HepG2 (cell line): ENCODE results near the gene GLIS2. TPM values are rescaled to one million over a fixed set of nuclear protein-coding genes. Genes with fewer than 3 reads are reported as not detected.

Experiments
- ASH2L ChIP-seq: fragments of 300-600, 200-600 bp; sonication (generic); IDR thresholded peaks from 2 replicates; pipeline ENCODE4 v1.7.0; 2017; ENCODE audit warnings: low read depth, mild to moderate bottlenecking, moderate library complexity, mixed read lengths, low read length; ENCODE audit not compliant: insufficient read length
- CREM ChIP-seq, 2 experiments: sonication (generic) in 1 of 2; formaldehyde crosslinking in 1 of 2; IDR thresholded peaks; 2 replicates each; pipeline versions ENCODE4 v1.4.0 to v1.6.1; 2016 to 2020; ENCODE audit warnings: antibody characterized with exemption in 1 of 2, mild to moderate bottlenecking in 1 of 2, missing genetic modification reagents in 1 of 2
- FOXM1 ChIP-seq: sonication (generic); formaldehyde crosslinking; IDR thresholded peaks from 2 replicates; pipeline ENCODE4 v1.5.0; 2020; ENCODE audit warnings: missing genetic modification reagents
- HNRNPL ChIP-seq: fragments of 200-400 bp; formaldehyde crosslinking; IDR thresholded peaks from 2 replicates; pipeline ENCODE4 v1.6.1; 2017; ENCODE audit warnings: mild to moderate bottlenecking, low read depth, low read length
- KLF9 ChIP-seq: IDR thresholded peaks from 2 replicates; pipeline ENCODE4 v1.6.1; 2016; ENCODE audit warnings: low read depth
- MBD4 ChIP-seq: IDR thresholded peaks from 2 replicates; pipeline ENCODE4 v1.6.1; 2012; ENCODE audit warnings: low read length, inconsistent platforms, borderline replicate concordance
- NR2C2 ChIP-seq: sonication (generic); formaldehyde crosslinking; IDR thresholded peaks from 2 replicates; pipeline ENCODE4 v1.4.0; 2020; ENCODE audit warnings: missing genetic modification reagents, mild to moderate bottlenecking, moderate library complexity, borderline replicate concordance
- PLRG1 ChIP-seq: fragments of 450-650 bp; conservative IDR thresholded peaks from 2 replicates; pipeline ENCODE4 v1.6.1; 2016
- PTBP1 ChIP-seq: fragments of 200-400 bp; formaldehyde crosslinking; IDR thresholded peaks from 2 replicates; pipeline ENCODE4 v1.6.1; 2018; ENCODE audit warnings: low read length, low read depth; ENCODE audit not compliant: poor library complexity, severe bottlenecking
- RARA ChIP-seq: IDR thresholded peaks from 2 replicates; pipeline ENCODE4 v1.6.1; 2016; ENCODE audit warnings: missing genetic modification reagents, missing compliant biosample characterization
- RXRA ChIP-seq: sonication (generic); formaldehyde crosslinking; IDR thresholded peaks from 2 replicates; pipeline ENCODE4 v1.5.1; 2020; ENCODE audit warnings: missing genetic modification reagents
- RXRB ChIP-seq: IDR thresholded peaks from 2 replicates; pipeline ENCODE4 v1.6.1; 2016; ENCODE audit warnings: borderline replicate concordance, missing genetic modification reagents, missing compliant biosample characterization
- SALL2 ChIP-seq: sonication (generic); formaldehyde crosslinking; IDR thresholded peaks from 2 replicates; pipeline ENCODE4 v1.8.1; 2023; ENCODE audit warnings: mild to moderate bottlenecking, missing genetic modification reagents, inconsistent platforms
- TBL1XR1 ChIP-seq: fragments of 150-350 bp; IDR thresholded peaks from 2 replicates; pipeline ENCODE4 v1.6.1; 2014; ENCODE audit warnings: borderline replicate concordance, low read length; ENCODE audit not compliant: partially characterized antibody
- ZBTB7A ChIP-seq: sonication (generic); formaldehyde crosslinking; IDR thresholded peaks from 2 replicates; pipeline ENCODE4 v1.8.0; 2022; ENCODE audit warnings: mild to moderate bottlenecking, missing genetic modification reagents
- ZMAT3 ChIP-seq: sonication (generic); formaldehyde crosslinking; conservative IDR thresholded peaks from 2 replicates; pipeline ENCODE4 v1.7.0; 2021; ENCODE audit warnings: missing genetic modification reagents
- ZNF430 ChIP-seq: sonication (generic); formaldehyde crosslinking; IDR thresholded peaks from 2 replicates; pipeline ENCODE4 v1.9.0; 2021; ENCODE audit warnings: mild to moderate bottlenecking, missing genetic modification reagents
- ZNF44 ChIP-seq: sonication (generic); formaldehyde crosslinking; IDR thresholded peaks from 2 replicates; pipeline ENCODE4 v1.5.1; 2020; ENCODE audit warnings: mild to moderate bottlenecking, missing genetic modification reagents
- polyA plus RNA-seq, 8 experiments: library from polyadenylated mRNA; depleted of rRNA in 3 of 8; stranded (reverse) in 7 of 8; unstranded in 1 of 8; fragments of >200 nt; fragmentation: Illumina TruSeq in 4 of 8; extraction: Trizol in 4 of 8; gene quantifications; 2 replicates each; pipeline versions ENCODE4 v1.2.1 to v1.2.3, GENCODE V29; 2011 to 2016; ENCODE audit warnings: low read depth in 4 of 8, missing spikeins in 1 of 8, mixed read lengths in 1 of 8; ENCODE audit not compliant: insufficient read depth in 1 of 8
- total RNA-seq, 5 experiments: library from RNA; depleted of rRNA; stranded (reverse); fragments of >200 nt; fragmentation: Illumina TruSeq; extraction: Trizol; gene quantifications; 2 replicates each; pipeline ENCODE4 v1.2.3, GENCODE V29; 2016; ENCODE audit warnings: low read depth in 1 of 5
- TF ChIP-seq, protein P1 (sequence below): IDR thresholded peaks from 2 replicates; pipeline ENCODE4 v1.6.1; 2018; ENCODE audit warnings: missing genetic modification reagents, mild to moderate bottlenecking, missing compliant biosample characterization
- TF ChIP-seq, protein P2 (sequence below): sonication (generic); formaldehyde crosslinking; IDR thresholded peaks from 2 replicates; pipeline ENCODE4 v1.8.1; 2023; ENCODE audit warnings: mild to moderate bottlenecking, moderate library complexity, missing genetic modification reagents
- TF ChIP-seq, protein P3 (sequence below): sonication (generic); formaldehyde crosslinking; IDR thresholded peaks from 2 replicates; pipeline ENCODE4 v1.4.0; 2020; ENCODE audit warnings: low read depth, missing genetic modification reagents
- TF ChIP-seq, protein P4 (sequence below): sonication (generic); formaldehyde crosslinking; IDR thresholded peaks from 2 replicates; pipeline ENCODE4 v1.4.0; 2020; ENCODE audit warnings: mild to moderate bottlenecking, missing genetic modification reagents
- TF ChIP-seq, protein P5 (sequence below): sonication (generic); formaldehyde crosslinking; IDR thresholded peaks from 2 replicates; pipeline ENCODE4 v1.5.1; 2020; ENCODE audit warnings: missing genetic modification reagents, mild to moderate bottlenecking, borderline replicate concordance

Gene GLIS2
- total and polyA plus RNA-seq, 2 of the 13 experiments (the other 11 are each of a cell fraction or from before 2014, with no cell fraction given) = 0.28 to 0.29 TPM

DNA sequence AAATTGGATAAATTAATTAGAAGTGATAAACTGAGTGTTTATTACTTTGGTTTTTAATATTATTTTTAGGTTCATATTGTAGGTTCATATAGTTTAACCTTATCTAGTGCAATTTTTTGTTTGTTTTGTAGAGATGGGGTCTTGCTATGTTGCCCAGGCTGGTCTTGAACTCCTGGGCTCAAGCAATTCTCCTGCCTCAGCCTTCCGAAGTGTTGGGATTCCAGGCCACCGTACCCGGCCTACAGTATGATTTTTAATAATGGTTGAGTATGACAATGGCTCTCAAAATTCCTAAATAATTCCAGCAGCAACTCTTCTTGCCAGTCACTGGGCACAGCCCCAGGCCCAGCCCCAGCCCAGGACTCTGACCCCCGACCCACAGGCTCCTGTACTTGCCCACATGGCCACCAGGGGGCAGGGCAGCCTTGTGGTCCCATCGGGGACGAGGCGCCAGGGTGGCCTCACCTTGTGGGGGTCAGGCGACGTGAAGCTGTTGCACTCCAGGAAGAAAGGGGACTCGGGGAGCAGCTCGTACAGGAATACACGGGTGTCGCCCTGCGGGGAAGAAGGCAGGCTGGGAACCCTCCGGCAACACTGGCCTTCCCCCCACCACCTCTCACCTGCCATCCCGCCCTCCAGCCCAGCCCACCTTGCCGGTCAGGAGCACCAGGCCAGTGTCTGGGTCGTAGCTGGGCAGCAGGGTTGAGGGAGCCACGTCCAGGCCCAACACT lies 43.1 kb downstream of the GLIS2 start (continued):
- TF ChIP-seq, protein P1, sequence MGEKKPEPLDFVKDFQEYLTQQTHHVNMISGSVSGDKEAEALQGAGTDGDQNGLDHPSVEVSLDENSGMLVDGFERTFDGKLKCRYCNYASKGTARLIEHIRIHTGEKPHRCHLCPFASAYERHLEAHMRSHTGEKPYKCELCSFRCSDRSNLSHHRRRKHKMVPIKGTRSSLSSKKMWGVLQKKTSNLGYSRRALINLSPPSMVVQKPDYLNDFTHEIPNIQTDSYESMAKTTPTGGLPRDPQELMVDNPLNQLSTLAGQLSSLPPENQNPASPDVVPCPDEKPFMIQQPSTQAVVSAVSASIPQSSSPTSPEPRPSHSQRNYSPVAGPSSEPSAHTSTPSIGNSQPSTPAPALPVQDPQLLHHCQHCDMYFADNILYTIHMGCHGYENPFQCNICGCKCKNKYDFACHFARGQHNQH (CRISPR knock-in tag) = peak; percentile 51; the same call in 1 of the 2 replicates
- TF ChIP-seq, protein P2, sequence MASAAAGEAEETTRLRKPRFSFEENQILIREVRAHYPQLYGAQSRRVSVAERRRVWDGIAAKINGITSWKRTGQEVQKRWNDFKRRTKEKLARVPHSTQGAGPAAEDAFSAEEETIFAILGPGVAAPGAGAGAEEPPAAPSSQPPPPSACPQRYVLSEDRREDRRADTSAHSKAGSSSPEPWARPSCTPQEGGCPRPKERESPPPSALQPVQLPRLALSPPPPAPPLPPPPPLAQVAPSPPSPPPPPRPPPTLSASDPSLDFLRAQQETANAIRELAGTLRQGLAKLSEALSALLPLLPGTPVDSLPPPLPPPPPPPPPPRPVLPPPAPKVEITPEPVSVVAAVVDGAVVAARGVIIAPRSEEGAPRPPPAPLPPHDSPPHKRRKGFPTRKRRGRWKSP (CRISPR knock-in tag) = no peak
- no peak for TF ChIP-seq MBD4
- no peak for TF ChIP-seq ZBTB7A (CRISPR knock-in tag)
- TF ChIP-seq RXRA = peak; percentile 65
- 0 out of 2 replicates have a peak, but pooled peaks have one; percentile 45 for TF ChIP-seq ZMAT3
- no peak for TF ChIP-seq KLF9
- no peak for TF ChIP-seq ZNF430 (CRISPR knock-in tag)
- no peak for TF ChIP-seq NR2C2 (CRISPR knock-in tag)
- no peak for TF ChIP-seq ASH2L
- TF ChIP-seq PTBP1 = no peak
- no peak for TF ChIP-seq CREM (IDR thresholded peaks at IDR 0.05)
- no peak for TF ChIP-seq CREM (CRISPR knock-in tag; IDR thresholded peaks at IDR 0.05)
- no peak for TF ChIP-seq TBL1XR1
- peak; percentile 20; the same call in 1 of the 2 replicates for TF ChIP-seq RARA
- TF ChIP-seq, protein P3, sequence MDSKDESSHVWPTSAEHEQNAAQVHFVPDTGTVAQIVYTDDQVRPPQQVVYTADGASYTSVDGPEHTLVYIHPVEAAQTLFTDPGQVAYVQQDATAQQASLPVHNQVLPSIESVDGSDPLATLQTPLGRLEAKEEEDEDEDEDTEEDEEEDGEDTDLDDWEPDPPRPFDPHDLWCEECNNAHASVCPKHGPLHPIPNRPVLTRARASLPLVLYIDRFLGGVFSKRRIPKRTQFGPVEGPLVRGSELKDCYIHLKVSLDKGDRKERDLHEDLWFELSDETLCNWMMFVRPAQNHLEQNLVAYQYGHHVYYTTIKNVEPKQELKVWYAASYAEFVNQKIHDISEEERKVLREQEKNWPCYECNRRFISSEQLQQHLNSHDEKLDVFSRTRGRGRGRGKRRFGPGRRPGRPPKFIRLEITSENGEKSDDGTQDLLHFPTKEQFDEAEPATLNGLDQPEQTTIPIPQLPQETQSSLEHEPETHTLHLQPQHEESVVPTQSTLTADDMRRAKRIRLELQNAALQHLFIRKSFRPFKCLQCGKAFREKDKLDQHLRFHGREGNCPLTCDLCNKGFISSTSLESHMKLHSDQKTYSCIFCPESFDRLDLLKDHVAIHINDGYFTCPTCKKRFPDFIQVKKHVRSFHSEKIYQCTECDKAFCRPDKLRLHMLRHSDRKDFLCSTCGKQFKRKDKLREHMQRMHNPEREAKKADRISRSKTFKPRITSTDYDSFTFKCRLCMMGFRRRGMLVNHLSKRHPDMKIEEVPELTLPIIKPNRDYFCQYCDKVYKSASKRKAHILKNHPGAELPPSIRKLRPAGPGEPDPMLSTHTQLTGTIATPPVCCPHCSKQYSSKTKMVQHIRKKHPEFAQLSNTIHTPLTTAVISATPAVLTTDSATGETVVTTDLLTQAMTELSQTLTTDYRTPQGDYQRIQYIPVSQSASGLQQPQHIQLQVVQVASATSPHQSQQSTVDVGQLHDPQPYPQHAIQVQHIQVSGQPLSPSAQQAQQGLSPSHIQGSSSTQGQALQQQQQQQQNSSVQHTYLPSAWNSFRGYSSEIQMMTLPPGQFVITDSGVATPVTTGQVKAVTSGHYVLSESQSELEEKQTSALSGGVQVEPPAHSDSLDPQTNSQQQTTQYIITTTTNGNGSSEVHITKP (CRISPR knock-in tag) = no peak
- TF ChIP-seq RXRB (CRISPR knock-in tag) = peak; percentile 56; the same call in 1 of the 2 replicates
- no peak for TF ChIP-seq SALL2
- TF ChIP-seq FOXM1 (CRISPR knock-in tag) = no peak
- TF ChIP-seq PLRG1 = no peak
- TF ChIP-seq, protein P4, sequence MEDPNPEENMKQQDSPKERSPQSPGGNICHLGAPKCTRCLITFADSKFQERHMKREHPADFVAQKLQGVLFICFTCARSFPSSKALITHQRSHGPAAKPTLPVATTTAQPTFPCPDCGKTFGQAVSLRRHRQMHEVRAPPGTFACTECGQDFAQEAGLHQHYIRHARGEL (CRISPR knock-in tag) = no peak
- TF ChIP-seq, protein P5, sequence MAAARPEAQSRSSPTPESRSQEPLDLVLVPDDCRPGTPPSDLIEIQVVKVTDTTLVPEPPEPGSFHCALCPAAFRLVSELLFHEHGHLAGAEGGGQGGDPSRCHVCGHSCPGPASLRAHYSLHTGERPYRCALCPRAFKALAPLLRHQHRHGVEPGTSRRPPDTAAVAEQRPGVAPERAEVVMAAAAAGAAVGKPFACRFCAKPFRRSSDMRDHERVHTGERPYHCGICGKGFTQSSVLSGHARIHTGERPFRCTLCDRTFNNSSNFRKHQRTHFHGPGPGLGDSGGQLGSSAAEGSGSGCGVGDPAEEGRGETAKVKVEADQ (CRISPR knock-in tag) = no peak
- TF ChIP-seq HNRNPL = 0 out of 2 replicates have a peak, but pooled peaks have one; percentile 32
- no peak for TF ChIP-seq ZNF44
